Measurements from ENCODE around the gene SHISA7.

SHISA7 gene

GRCh38 chr19:55447421-55448174 lies 4.5 kb upstream of the SHISA7 start:
- TF ChIP-seq Cebpa-rat (IDR thresholded peaks at IDR 0.05), result no peak
- Histone ChIP-seq H3K4me2 (no peak overlapping the region), H3K4me3 (no peak overlapping the region), H3K27me3 (peaks cover 88 to 99% (median 98%) of the 10 kb centered on the region in 11 experiments), H3K4me1 (peaks cover 7 to 17% (median 12%) of the 10 kb centered on the region in 10 experiments; a peak in 19 of 20 replicates), H4K20me1 (peaks cover 0 to 34% (median 12%) of the 10 kb centered on the region in 11 experiments; a peak in 19 of 22 replicates), H3K9ac (no peak overlapping the region), H3K36me3 (no peaks in the 10 kb centered on the region), H3K27ac (no peak overlapping the region), H3K9me3 (replicated peaks in 1 of 11) (peaks cover 0 to under 1% (median 0%) of the 10 kb centered on the region in 11 experiments; a peak in 2 of 22 replicates)

DNA sequence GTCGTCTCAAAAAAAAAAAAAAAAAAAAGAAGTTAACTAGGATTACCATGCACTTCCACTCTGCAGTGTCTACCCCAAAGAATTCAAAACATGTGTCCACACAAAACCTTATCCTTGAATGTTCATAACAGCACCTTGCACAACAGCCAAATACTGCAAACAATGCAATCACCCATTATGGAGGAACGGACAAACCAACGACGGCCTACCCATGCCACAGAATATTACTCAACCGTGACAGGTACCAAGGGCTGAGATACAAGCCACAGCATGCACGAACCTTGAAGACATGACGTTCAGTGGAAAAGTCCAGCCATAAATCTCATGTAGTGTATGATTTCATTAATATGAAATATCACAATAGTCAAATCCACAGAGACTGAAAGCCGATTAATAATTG lies 3.0 kb upstream of the SHISA7 start:
- peaks cover 0 to 33% (median 5%) of the 10 kb centered on the region in 11 experiments; a peak in 11 of 22 replicates for H4K20me1 ChIP-seq
- peaks cover 0 to 10% (median 10%) of the 10 kb centered on the region in 10 experiments; a peak in 16 of 20 replicates for H3K4me1 ChIP-seq
- no peak overlapping the region for H3K4me2 ChIP-seq
- no peaks in the 10 kb centered on the region; a peak in 1 of 22 replicates for H3K9me3 ChIP-seq (replicated peaks in 1 of 11)
- H3K27me3 ChIP-seq, result peaks cover 88 to 99% (median 98%) of the 10 kb centered on the region in 11 experiments
- H3K9ac ChIP-seq, result no peak overlapping the region
- H3K27ac ChIP-seq, result no peak overlapping the region
- no peak overlapping the region for H3K4me3 ChIP-seq
- no peaks in the 10 kb centered on the region for H3K36me3 ChIP-seq
- TF ChIP-seq Cebpa-rat (IDR thresholded peaks at IDR 0.05), result no peak

GRCh38 chr19:55444646-55445045 lies 1.5 kb upstream of the SHISA7 start:
- H3K36me3 ChIP-seq, result no peaks in the 10 kb centered on the region
- H3K4me2 ChIP-seq, result no peak overlapping the region
- H3K4me1 ChIP-seq, result peaks cover 0 to 22% (median 17%) of the 10 kb centered on the region in 10 experiments; a peak in 16 of 20 replicates
- no peak overlapping the region for H3K9ac ChIP-seq
- H3K27me3 ChIP-seq, result peaks cover 90 to 99% (median 99%) of the 10 kb centered on the region in 11 experiments
- no peak overlapping the region for H3K27ac ChIP-seq
- H3K4me3 ChIP-seq, result no peak overlapping the region
- H3K9me3 ChIP-seq (replicated peaks in 1 of 11), result peaks cover 0 to 6% (median 0%) of the 10 kb centered on the region in 11 experiments; a peak in 1 of 22 replicates
- TF ChIP-seq Cebpa-rat (IDR thresholded peaks at IDR 0.05), result no peak
- H4K20me1 ChIP-seq, result peaks cover 0 to 39% (median 5%) of the 10 kb centered on the region in 11 experiments; a peak in 12 of 22 replicates

GRCh38 chr19:55443824-55444480 lies 852 bp upstream of the SHISA7 start:
- no peak overlapping the region for H3K9ac ChIP-seq
- TF ChIP-seq Cebpa-rat (IDR thresholded peaks at IDR 0.05), result no peak
- peaks cover 90 to 99% (median 99%) of the 10 kb centered on the region in 11 experiments for H3K27me3 ChIP-seq
- H3K4me3 ChIP-seq, result no peak overlapping the region
- H3K9me3 ChIP-seq (replicated peaks in 1 of 11), result peaks cover 0 to 8% (median 0%) of the 10 kb centered on the region in 11 experiments; a peak in 2 of 22 replicates
- no peak overlapping the region for H3K27ac ChIP-seq
- peaks cover 0 to 22% (median 17%) of the 10 kb centered on the region in 10 experiments; a peak in 16 of 20 replicates for H3K4me1 ChIP-seq
- no peak overlapping the region for H3K4me2 ChIP-seq
- no peaks in the 10 kb centered on the region for H3K36me3 ChIP-seq
- H4K20me1 ChIP-seq, result peaks cover 0 to 45% (median 6%) of the 10 kb centered on the region in 11 experiments; a peak in 11 of 22 replicates

- H3K4me1 ChIP-seq, result peaks cover 0 to 22% (median 17%) of the 10 kb centered on the region in 10 experiments; a peak in 16 of 20 replicates
- no peak overlapping the region for H3K27ac ChIP-seq
- no peak overlapping the region for H3K4me2 ChIP-seq
- peaks cover 0 to 40% (median 5%) of the 10 kb centered on the region in 11 experiments; a peak in 11 of 22 replicates for H4K20me1 ChIP-seq
- peaks cover 94 to 100% (median 100%) of the 10 kb centered on the region in 11 experiments for H3K27me3 ChIP-seq
- no peak for TF ChIP-seq Cebpa-rat (IDR thresholded peaks at IDR 0.05)
- H3K36me3 ChIP-seq, result no peaks in the 10 kb centered on the region
- H3K9me3 ChIP-seq (replicated peaks in 1 of 11), result peaks cover 0 to 12% (median 0%) of the 10 kb centered on the region in 11 experiments; a peak in 1 of 22 replicates
- H3K4me3 ChIP-seq, result no peak overlapping the region
- no peak overlapping the region for H3K9ac ChIP-seq
These were observed 633 bp downstream of the SHISA7 start for GRCh38 chr19:55442372-55442961.

DNA sequence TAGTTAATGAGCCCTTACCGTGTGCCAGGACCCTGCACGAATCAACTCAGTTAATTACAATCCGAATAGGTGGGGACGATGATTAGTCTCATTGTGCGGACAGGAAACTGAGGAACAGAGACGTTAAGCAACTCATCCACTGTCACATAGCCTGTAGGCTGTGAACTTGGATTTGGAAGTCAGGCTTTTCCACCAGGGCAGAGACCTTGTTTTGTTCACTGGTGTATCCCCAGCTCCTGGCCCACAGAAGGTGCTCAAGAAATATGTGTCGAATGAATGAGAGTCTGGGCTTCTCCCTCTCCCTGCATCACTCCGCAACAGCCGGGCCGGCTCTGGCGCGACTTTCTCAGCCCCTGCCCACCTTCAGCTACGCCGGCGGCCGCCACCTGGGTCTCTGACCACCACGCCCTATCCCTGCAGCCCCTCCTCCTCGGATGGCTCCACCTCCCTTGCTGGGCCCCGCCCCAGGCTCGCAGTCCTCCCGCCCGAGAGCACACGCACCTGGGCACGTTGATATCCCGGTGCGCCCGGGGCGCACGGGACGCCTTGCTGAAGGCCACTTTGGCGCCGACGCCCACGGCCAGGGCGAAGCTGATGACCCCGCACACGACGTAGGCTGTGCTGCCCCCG lies 1.3 kb downstream of the SHISA7 start:
- no peak overlapping the region; a peak in 1 of 20 replicates for H3K4me3 ChIP-seq
- H4K20me1 ChIP-seq, result peaks cover 0 to 37% (median 2%) of the 10 kb centered on the region in 11 experiments; a peak in 10 of 22 replicates
- peaks cover 0 to 22% (median 17%) of the 10 kb centered on the region in 10 experiments; a peak in 16 of 20 replicates for H3K4me1 ChIP-seq

DNA sequence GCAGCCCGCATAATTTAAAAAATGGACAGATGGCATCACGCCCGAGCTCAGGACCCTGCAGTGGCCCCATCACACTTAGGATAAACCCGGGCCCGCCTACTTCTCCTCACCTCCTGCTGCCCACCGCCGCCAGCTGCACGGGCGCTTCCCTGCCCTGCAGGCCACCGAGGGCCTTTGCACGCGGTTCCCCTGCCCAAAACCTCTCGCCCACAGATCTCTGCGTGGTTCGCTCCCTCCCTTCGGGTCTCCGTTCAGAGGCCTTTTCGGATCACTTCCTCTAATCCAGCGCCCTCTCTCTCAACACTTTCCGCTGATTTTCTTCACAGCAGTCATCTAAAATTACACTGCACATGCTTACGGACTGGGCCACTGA lies 1.8 kb downstream of the SHISA7 start:
- Histone ChIP-seq H3K36me3 (no peaks in the 10 kb centered on the region), H3K27ac (no peak overlapping the region), H3K4me1 (peaks cover 0 to 22% (median 17%) of the 10 kb centered on the region in 10 experiments; a peak in 16 of 20 replicates), H3K27me3 (peaks cover 90 to 100% (median 99%) of the 10 kb centered on the region in 11 experiments), H3K4me3 (0 out of 20 replicates have a peak overlapping the region, but pooled peaks of 2 of the 10 experiments have one; percentile 5), H3K9me3 (replicated peaks in 1 of 11) (peaks cover 0 to 12% (median 0%) of the 10 kb centered on the region in 11 experiments; a peak in 1 of 22 replicates), H3K4me2 (peak overlapping the region in 9 of 11 experiments; percentile 5 to 80 (median 38); a peak in 12 of 22 replicates), H3K9ac (no peak overlapping the region), H4K20me1 (peaks cover 0 to 42% (median 4%) of the 10 kb centered on the region in 11 experiments; a peak in 10 of 22 replicates)
- no peak for TF ChIP-seq Cebpa-rat (IDR thresholded peaks at IDR 0.05)

More for the DNA sequence above, 1.3 kb downstream of the SHISA7 start:
- no peak for TF ChIP-seq Cebpa-rat (IDR thresholded peaks at IDR 0.05)
- Histone ChIP-seq H3K4me2 (peak overlapping the region in 6 of 11 experiments; percentile 18 to 80 (median 52); a peak in 10 of 22 replicates), H3K9me3 (replicated peaks in 1 of 11) (peaks cover 0 to 12% (median 0%) of the 10 kb centered on the region in 11 experiments; a peak in 1 of 22 replicates), H3K9ac (no peak overlapping the region), H3K36me3 (no peaks in the 10 kb centered on the region), H3K27ac (no peak overlapping the region), H3K27me3 (peaks cover 91 to 100% (median 99%) of the 10 kb centered on the region in 11 experiments)
